Panc1 (cell line): ENCODE results near the gene PRDX6. TPM values are rescaled to one million over a fixed set of nuclear protein-coding genes. Genes with fewer than 3 reads are reported as not detected.

Experiments
- ATAC-seq: fragments of 200-7000 bp; cut with Tn5 transposase; 2 replicates; pipeline ENCODE4 v1.9.1; 2020; ENCODE audit warnings: mild to moderate bottlenecking, moderate library complexity
- BruUV-seq: library from RNA; stranded (reverse); fragments of 400-500 nt; replicated peaks from 2 replicates; lab custom pipeline; 2021; lab: Mats Ljungman, UMichigan
- CTCF ChIA-PET: fragments of 300-600 bp; sonication (Branson Sonifier 250); formaldehyde crosslinking; loops from one replicate; lab custom pipeline; 2022; ENCODE audit warnings: antibody characterized with exemption; lab: Charles Lee
- POLR2A ChIA-PET: fragments of 300-600 bp; sonication (Branson Sonifier 250); formaldehyde crosslinking; loops from one replicate; lab custom pipeline; 2022; ENCODE audit warnings: antibody characterized with exemption; lab: Charles Lee
- DNase-seq: peaks from one replicate; pipeline ENCODE4 v3.0.0-alpha.2; 2010; ENCODE audit warnings: low read depth, low spot score
- H3K27ac ChIP-seq: 2 replicates; pipeline ENCODE4 v1.5.1; 2011; ENCODE audit warnings: mild to moderate bottlenecking, low read length, inconsistent platforms
- H3K27me3 ChIP-seq: fragments of 200-500 bp; sonication (Bioruptor generic); 2 replicates; pipeline ENCODE4 v1.6.0; 2014; ENCODE audit warnings: low read length, inconsistent platforms; ENCODE audit not compliant: control insufficient read depth, insufficient read depth
- H3K36me3 ChIP-seq: fragments of 200-500 bp; sonication (Bioruptor generic); 2 replicates; pipeline ENCODE4 v1.5.1; 2014; ENCODE audit warnings: inconsistent platforms, mild to moderate bottlenecking, low read length, moderate library complexity; ENCODE audit not compliant: control insufficient read depth, insufficient read depth
- H3K4me1 ChIP-seq: 2 replicates; pipeline ENCODE4 v1.5.1; 2011; ENCODE audit warnings: inconsistent platforms, mild to moderate bottlenecking, low read length, moderate library complexity; ENCODE audit not compliant: control insufficient read depth, insufficient read depth
- H3K4me3 ChIP-seq, 2 experiments: 2 replicates each; pipeline ENCODE4 v1.5.1; 2011 to 2012; ENCODE audit warnings: low read depth in 2 of 2, low read length in 2 of 2, mild to moderate bottlenecking in 2 of 2, inconsistent platforms in 1 of 2, moderate library complexity in 1 of 2
- H3K9me3 ChIP-seq: fragments of 200-500 bp; sonication (Bioruptor generic); 2 replicates; pipeline ENCODE4 v1.5.1; 2014; ENCODE audit warnings: low read depth, mild to moderate bottlenecking, inconsistent platforms, low read length, moderate library complexity; ENCODE audit not compliant: control insufficient read depth, insufficient read depth
- POLR2AphosphoS5 ChIP-seq: IDR thresholded peaks from 2 replicates; pipeline ENCODE4 v1.6.1; 2012; ENCODE audit warnings: mild to moderate bottlenecking, low read depth, low read length, moderate library complexity
- SIN3A ChIP-seq: IDR thresholded peaks from 2 replicates; pipeline ENCODE4 v1.6.1; 2012; ENCODE audit warnings: low read depth, mild to moderate bottlenecking, low read length, moderate library complexity, borderline replicate concordance; ENCODE audit not compliant: insufficient read depth
- TCF7L2 ChIP-seq: IDR thresholded peaks from 2 replicates; pipeline ENCODE4 v1.6.1; 2011; ENCODE audit warnings: mild to moderate bottlenecking, low read depth, low read length, inconsistent platforms
- in situ Hi-C: cut with HindIII; loops from 2 replicates; pipeline ENCODE4 v1.10.0; 2016; ENCODE audit warnings: low sequenced_read_pairs, low pct_unique_long_range_greater_than_20kb
- intact Hi-C: fragments of 100-400 bp; cut with micrococcal nuclease; formaldehyde crosslinking; loops from one replicate; pipeline ENCODE4 v1.10.0; 2022; ENCODE audit not compliant: unreplicated experiment
- total RNA-seq: library from RNA; stranded (reverse); gene quantifications from one replicate; pipeline ENCODE4 v1.2.1, GENCODE V29; 2021; ENCODE audit not compliant: unreplicated experiment
- TF ChIP-seq, protein P1 (sequence below), 2 experiments: IDR thresholded peaks; 2 replicates each; pipeline ENCODE4 v1.6.1; 2011 to 2012; ENCODE audit warnings: low read depth in 2 of 2, control low read depth in 1 of 2, low read length in 1 of 2, mild to moderate bottlenecking in 1 of 2, moderate library complexity in 1 of 2; ENCODE audit not compliant: insufficient read depth in 1 of 2
- TF ChIP-seq, protein P2 (sequence below): fragments of 450-650 bp; IDR thresholded peaks from 2 replicates; pipeline ENCODE4 v1.5.1; 2017; ENCODE audit warnings: mild to moderate bottlenecking

PRDX6 gene
- total RNA-seq, 1 experiment from 2014 or later, result 157 TPM

GRCh38 chr1:173470608-173471007 lies 6.5 kb upstream of the PRDX6 start:
- intact Hi-C loops, result no loop called here
- in situ Hi-C loops, result loop anchor here (5.0 kb wide), 1 partner anchor 33 kb away; no protein-coding TSS in a partner anchor
- Histone ChIP-seq H3K27ac (no peak overlapping the region), H3K4me1 (peaks cover 15% of the 10 kb centered on the region), H3K27me3 (no peaks in the 10 kb centered on the region), H3K4me3 (no peak overlapping the region), H3K9me3 (no peaks in the 10 kb centered on the region), H3K36me3 (no peaks in the 10 kb centered on the region)
- ATAC-seq, result no peak
- BruUV-seq, result no TSS peak
- DNase-seq, result no peak
- CTCF ChIA-PET, result no interaction called here
- TF ChIP-seq, protein P1, sequence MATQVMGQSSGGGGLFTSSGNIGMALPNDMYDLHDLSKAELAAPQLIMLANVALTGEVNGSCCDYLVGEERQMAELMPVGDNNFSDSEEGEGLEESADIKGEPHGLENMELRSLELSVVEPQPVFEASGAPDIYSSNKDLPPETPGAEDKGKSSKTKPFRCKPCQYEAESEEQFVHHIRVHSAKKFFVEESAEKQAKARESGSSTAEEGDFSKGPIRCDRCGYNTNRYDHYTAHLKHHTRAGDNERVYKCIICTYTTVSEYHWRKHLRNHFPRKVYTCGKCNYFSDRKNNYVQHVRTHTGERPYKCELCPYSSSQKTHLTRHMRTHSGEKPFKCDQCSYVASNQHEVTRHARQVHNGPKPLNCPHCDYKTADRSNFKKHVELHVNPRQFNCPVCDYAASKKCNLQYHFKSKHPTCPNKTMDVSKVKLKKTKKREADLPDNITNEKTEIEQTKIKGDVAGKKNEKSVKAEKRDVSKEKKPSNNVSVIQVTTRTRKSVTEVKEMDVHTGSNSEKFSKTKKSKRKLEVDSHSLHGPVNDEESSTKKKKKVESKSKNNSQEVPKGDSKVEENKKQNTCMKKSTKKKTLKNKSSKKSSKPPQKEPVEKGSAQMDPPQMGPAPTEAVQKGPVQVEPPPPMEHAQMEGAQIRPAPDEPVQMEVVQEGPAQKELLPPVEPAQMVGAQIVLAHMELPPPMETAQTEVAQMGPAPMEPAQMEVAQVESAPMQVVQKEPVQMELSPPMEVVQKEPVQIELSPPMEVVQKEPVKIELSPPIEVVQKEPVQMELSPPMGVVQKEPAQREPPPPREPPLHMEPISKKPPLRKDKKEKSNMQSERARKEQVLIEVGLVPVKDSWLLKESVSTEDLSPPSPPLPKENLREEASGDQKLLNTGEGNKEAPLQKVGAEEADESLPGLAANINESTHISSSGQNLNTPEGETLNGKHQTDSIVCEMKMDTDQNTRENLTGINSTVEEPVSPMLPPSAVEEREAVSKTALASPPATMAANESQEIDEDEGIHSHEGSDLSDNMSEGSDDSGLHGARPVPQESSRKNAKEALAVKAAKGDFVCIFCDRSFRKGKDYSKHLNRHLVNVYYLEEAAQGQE (IDR thresholded peaks at IDR 0.05; ENCODE audit: insufficient read depth in 1 of 2, low read depth in 2 of 2, low read length in 1 of 2), result no peak
- TF ChIP-seq, protein P2, sequence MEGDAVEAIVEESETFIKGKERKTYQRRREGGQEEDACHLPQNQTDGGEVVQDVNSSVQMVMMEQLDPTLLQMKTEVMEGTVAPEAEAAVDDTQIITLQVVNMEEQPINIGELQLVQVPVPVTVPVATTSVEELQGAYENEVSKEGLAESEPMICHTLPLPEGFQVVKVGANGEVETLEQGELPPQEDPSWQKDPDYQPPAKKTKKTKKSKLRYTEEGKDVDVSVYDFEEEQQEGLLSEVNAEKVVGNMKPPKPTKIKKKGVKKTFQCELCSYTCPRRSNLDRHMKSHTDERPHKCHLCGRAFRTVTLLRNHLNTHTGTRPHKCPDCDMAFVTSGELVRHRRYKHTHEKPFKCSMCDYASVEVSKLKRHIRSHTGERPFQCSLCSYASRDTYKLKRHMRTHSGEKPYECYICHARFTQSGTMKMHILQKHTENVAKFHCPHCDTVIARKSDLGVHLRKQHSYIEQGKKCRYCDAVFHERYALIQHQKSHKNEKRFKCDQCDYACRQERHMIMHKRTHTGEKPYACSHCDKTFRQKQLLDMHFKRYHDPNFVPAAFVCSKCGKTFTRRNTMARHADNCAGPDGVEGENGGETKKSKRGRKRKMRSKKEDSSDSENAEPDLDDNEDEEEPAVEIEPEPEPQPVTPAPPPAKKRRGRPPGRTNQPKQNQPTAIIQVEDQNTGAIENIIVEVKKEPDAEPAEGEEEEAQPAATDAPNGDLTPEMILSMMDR, result no peak
- no peak for TF ChIP-seq POLR2AphosphoS5
- TF ChIP-seq SIN3A, result no peak
- TF ChIP-seq TCF7L2, result no peak
- POLR2A ChIA-PET, result no interaction called here

- peak overlapping the region in 1 of 2 experiments; percentile 13; a peak in 1 of 4 replicates for H3K4me3 ChIP-seq
- DNase-seq (no peak), ATAC-seq (no peak)
- POLR2A ChIA-PET, result no interaction called here
- intact Hi-C loops (no loop called here), in situ Hi-C loops (loop anchor here (5.0 kb wide), 1 partner anchor 36 kb away; no protein-coding TSS in a partner anchor)
- H3K27me3 ChIP-seq, result no peaks in the 10 kb centered on the region
- peaks cover 26% of the 10 kb centered on the region for H3K4me1 ChIP-seq
- BruUV-seq, result no TSS peak
- H3K36me3 ChIP-seq, result peaks cover 2% of the 10 kb centered on the region; the same call in 1 of the 2 replicates
- no peak for TF ChIP-seq SIN3A
- TF ChIP-seq POLR2AphosphoS5, result no peak
- no peak for TF ChIP-seq TCF7L2
- TF ChIP-seq, protein P1 (IDR thresholded peaks at IDR 0.05; ENCODE audit: insufficient read depth in 1 of 2, low read depth in 2 of 2, low read length in 1 of 2), result no peak
- TF ChIP-seq, protein P2, result no peak
- CTCF ChIA-PET, result no interaction called here
- peak overlapping the region; percentile 66; the same call in 1 of the 2 replicates for H3K27ac ChIP-seq
- H3K9me3 ChIP-seq, result no peaks in the 10 kb centered on the region
Measured at GRCh38 chr1:173473599-173474011, 3.5 kb upstream of the PRDX6 start.
